Testis (tissue), 2 donors: Measurements from ENCODE around the gene BPIFA3.

Experiments used
- POLR2A ChIP-seq: fragments of 450-650 bp; IDR thresholded peaks from one replicate; pipeline ENCODE4 v1.6.1; 2017; ENCODE audit warnings: antibody characterized with exemption, mild to moderate bottlenecking, moderate library complexity
- TF ChIP-seq, protein P1 (sequence below), 3 experiments: fragments of 450-650 bp in 2 of 3; fragments of 200-600 bp in 1 of 3; sonication (generic) in 1 of 3; IDR thresholded peaks; one replicate each; pipeline ENCODE4 v1.5.1; 2016 to 2019; ENCODE audit warnings: antibody characterized with exemption in 3 of 3, mild to moderate bottlenecking in 2 of 3, moderate library complexity in 1 of 3

- TF ChIP-seq, protein P1, sequence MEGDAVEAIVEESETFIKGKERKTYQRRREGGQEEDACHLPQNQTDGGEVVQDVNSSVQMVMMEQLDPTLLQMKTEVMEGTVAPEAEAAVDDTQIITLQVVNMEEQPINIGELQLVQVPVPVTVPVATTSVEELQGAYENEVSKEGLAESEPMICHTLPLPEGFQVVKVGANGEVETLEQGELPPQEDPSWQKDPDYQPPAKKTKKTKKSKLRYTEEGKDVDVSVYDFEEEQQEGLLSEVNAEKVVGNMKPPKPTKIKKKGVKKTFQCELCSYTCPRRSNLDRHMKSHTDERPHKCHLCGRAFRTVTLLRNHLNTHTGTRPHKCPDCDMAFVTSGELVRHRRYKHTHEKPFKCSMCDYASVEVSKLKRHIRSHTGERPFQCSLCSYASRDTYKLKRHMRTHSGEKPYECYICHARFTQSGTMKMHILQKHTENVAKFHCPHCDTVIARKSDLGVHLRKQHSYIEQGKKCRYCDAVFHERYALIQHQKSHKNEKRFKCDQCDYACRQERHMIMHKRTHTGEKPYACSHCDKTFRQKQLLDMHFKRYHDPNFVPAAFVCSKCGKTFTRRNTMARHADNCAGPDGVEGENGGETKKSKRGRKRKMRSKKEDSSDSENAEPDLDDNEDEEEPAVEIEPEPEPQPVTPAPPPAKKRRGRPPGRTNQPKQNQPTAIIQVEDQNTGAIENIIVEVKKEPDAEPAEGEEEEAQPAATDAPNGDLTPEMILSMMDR (IDR thresholded peaks at IDR 0.05) = no peak
- TF ChIP-seq POLR2A = no peak
Observed at GRCh38 chr20:33224399-33224798, 7.2 kb downstream of the BPIFA3 start.
